Endothelial cell of umbilical vein (primary cell): ENCODE measurements around the gene SH3RF3. TPM values are rescaled to one million over a fixed set of nuclear protein-coding genes. Genes with fewer than 3 reads are reported as not detected.

Experiments
- BruUV-seq: library from RNA; stranded (reverse); fragments of 400-500 nt; replicated peaks from 2 replicates; lab custom pipeline; 2021; lab: Mats Ljungman, UMichigan
- CTCF ChIA-PET: fragments of 300-600, 350-600 bp; sonication (Branson Sonifier 250); formaldehyde crosslinking; loops from one replicate; lab custom pipeline; 2021; ENCODE audit warnings: antibody characterized with exemption, inconsistent platforms; lab: Charles Lee
- POLR2A ChIA-PET: fragments of 300-600, 350-600 bp; sonication (Branson Sonifier 250); formaldehyde crosslinking; loops from one replicate; lab custom pipeline; 2021; ENCODE audit warnings: antibody characterized with exemption, inconsistent platforms; lab: Charles Lee
- DNase-seq: peaks from one replicate; pipeline ENCODE4 v3.0.0-alpha.2; 2011; ENCODE audit warnings: low read depth, low spot score
- FAIRE-seq: peaks from 2 replicates; lab custom pipeline; 2011; peaks lifted over from hg19 to GRCh38; lab: Jason Lieb, UNC
- H2AFZ ChIP-seq: 2 replicates; pipeline ENCODE4 v1.6.0; 2012; ENCODE audit warnings: low read depth, low read length, control low read depth, inconsistent platforms
- H3K27ac ChIP-seq: 2 replicates; pipeline ENCODE4 v1.5.1; 2011; ENCODE audit warnings: low read depth, mild to moderate bottlenecking, control low read depth, low read length, moderate library complexity; ENCODE audit not compliant: insufficient read depth
- H3K27me3 ChIP-seq, 2 experiments: 2 replicates each; pipeline versions ENCODE4 v1.6.0 to v1.6.1; 2011; ENCODE audit warnings: low read length in 2 of 2, mixed read lengths in 1 of 2; ENCODE audit not compliant: control insufficient read depth in 2 of 2, insufficient read depth in 2 of 2
- H3K36me3 ChIP-seq, 2 experiments: 2 replicates in 1 of 2; 3 replicates in 1 of 2; pipeline ENCODE4 v1.5.1; 2011; ENCODE audit warnings: low read length in 2 of 2, mild to moderate bottlenecking in 1 of 2, moderate library complexity in 1 of 2; ENCODE audit not compliant: control insufficient read depth in 2 of 2, insufficient read depth in 2 of 2; ENCODE audit errors: extremely low read depth in 1 of 2
- H3K4me1 ChIP-seq: 3 replicates; pipeline ENCODE4 v1.5.1; 2011; ENCODE audit warnings: mild to moderate bottlenecking, low read length; ENCODE audit not compliant: control insufficient read depth, insufficient read depth; ENCODE audit errors: extremely low read depth
- H3K4me2 ChIP-seq: 2 replicates; pipeline ENCODE4 v1.6.1; 2011; ENCODE audit warnings: low read length, control low read depth, mixed read lengths; ENCODE audit not compliant: insufficient read depth
- H3K4me3 ChIP-seq, 3 experiments: fragments of 200-600 bp in 1 of 3; sonication (generic), shearing (Covaris generic) in 1 of 3; replicated peaks in 1 of 3; 2 replicates each; pipeline ENCODE4 v1.5.1; 2011 to 2016; ENCODE audit warnings: control low read depth in 3 of 3, low read length in 3 of 3, mild to moderate bottlenecking in 2 of 3, inconsistent platforms in 1 of 3, low read depth in 1 of 3, moderate library complexity in 1 of 3; ENCODE audit not compliant: insufficient read depth in 1 of 3
- H3K79me2 ChIP-seq: 2 replicates; pipeline ENCODE4 v1.6.0; 2012; ENCODE audit warnings: low read length, inconsistent platforms; ENCODE audit not compliant: control insufficient read depth, insufficient read depth
- H3K9ac ChIP-seq: replicated peaks from 2 replicates; pipeline ENCODE3; 2011; ENCODE audit warnings: low read length, control low read depth; ENCODE audit not compliant: insufficient read depth; ENCODE audit errors: extremely low read depth
- H3K9me1 ChIP-seq: replicated peaks from 3 replicates; pipeline ENCODE4 v1.6.0; 2011; ENCODE audit warnings: mild to moderate bottlenecking, low read length; ENCODE audit not compliant: control insufficient read depth, insufficient read depth; ENCODE audit errors: extremely low read depth
- H3K9me3 ChIP-seq: replicated peaks from 2 replicates; pipeline ENCODE4 v1.5.1; 2012; ENCODE audit warnings: low read length, inconsistent platforms; ENCODE audit not compliant: control insufficient read depth, insufficient read depth
- H4K20me1 ChIP-seq: replicated peaks from 2 replicates; pipeline ENCODE3; 2011; ENCODE audit warnings: mild to moderate bottlenecking, low read length; ENCODE audit not compliant: control insufficient read depth, insufficient read depth; ENCODE audit errors: extremely low read depth
- CTCF ChIP-seq, 2 donors: IDR thresholded peaks; 1 replicate in 1 of 2; 2 replicates in 1 of 2; pipeline ENCODE4 v1.5.1; 2011; ENCODE audit warnings: low read length in 2 of 2, mild to moderate bottlenecking in 2 of 2, moderate library complexity in 2 of 2, control low read depth in 1 of 2, inconsistent platforms in 1 of 2, low read depth in 1 of 2; ENCODE audit not compliant: insufficient read depth in 1 of 2; ENCODE audit errors: extremely low read depth in 1 of 2
- EZH2 ChIP-seq: IDR thresholded peaks from 2 replicates; pipeline ENCODE4 v1.6.1; 2012; ENCODE audit warnings: borderline replicate concordance, low read depth, mild to moderate bottlenecking, moderate library complexity, low read length, inconsistent platforms; ENCODE audit not compliant: severe bottlenecking
- FOS ChIP-seq: IDR thresholded peaks from 2 replicates; pipeline ENCODE4 v1.6.1; 2011; ENCODE audit warnings: mild to moderate bottlenecking, low read length, moderate library complexity, borderline replicate concordance; ENCODE audit not compliant: insufficient read depth
- GATA2 ChIP-seq: IDR thresholded peaks from 2 replicates; pipeline ENCODE4 v1.7.0; 2011; ENCODE audit warnings: low read depth, mild to moderate bottlenecking, moderate library complexity, mixed read lengths, low read length; ENCODE audit not compliant: insufficient read length, insufficient read depth
- JUN ChIP-seq: IDR thresholded peaks from 2 replicates; pipeline ENCODE4 v1.6.1; 2011; ENCODE audit warnings: borderline replicate concordance, low read depth; ENCODE audit not compliant: insufficient read length, insufficient read depth
- MAX ChIP-seq: IDR thresholded peaks from 2 replicates; pipeline ENCODE4 v1.6.1; 2011; ENCODE audit not compliant: insufficient read depth, insufficient read length
- MYC ChIP-seq: IDR thresholded peaks from one replicate; pipeline ENCODE4 v1.6.1; 2011; ENCODE audit warnings: mild to moderate bottlenecking, low read depth, low read length
- POLR2A ChIP-seq: IDR thresholded peaks from 2 replicates; pipeline ENCODE4 v1.6.1; 2012; ENCODE audit warnings: low read depth, mild to moderate bottlenecking, control low read depth, low read length
- POLR2AphosphoS5 ChIP-seq: IDR thresholded peaks from 2 replicates; pipeline ENCODE4 v1.6.1; 2012; ENCODE audit warnings: low read depth, mild to moderate bottlenecking, control low read depth, low read length, moderate library complexity; ENCODE audit not compliant: insufficient read depth
- dilution Hi-C: fragments of 300-500 bp; cut with MboI; formaldehyde crosslinking; loops from one replicate; pipeline ENCODE4 v1.15.0; 2019; ENCODE audit warnings: low sequenced_read_pairs; ENCODE audit not compliant: extremely low pct_ligation_motif_present
- intact Hi-C: fragments of 100-400 bp; cut with micrococcal nuclease; formaldehyde crosslinking; loops from one replicate; pipeline ENCODE4 v1.10.0; 2022
- polyA plus RNA-seq, 4 experiments: library from polyadenylated mRNA; depleted of rRNA in 3 of 4; stranded (reverse) in 3 of 4; unstranded in 1 of 4; fragments of >200 nt; gene quantifications; 2 replicates each; pipeline versions ENCODE4 v1.2.1 to v1.2.3, GENCODE V29; 2011 to 2012; ENCODE audit warnings: missing spikeins in 1 of 4
- total RNA-seq: library from RNA; stranded (reverse); gene quantifications from 2 replicates; pipeline ENCODE4 v1.2.3, GENCODE V29; 2021

SH3RF3 gene
- total and polyA plus RNA-seq, 2 donors (not counting 3 experiments of a cell fraction or from before 2014, with no cell fraction given), result 3.8 to 14.7 TPM

- H3K9ac ChIP-seq, result no peak overlapping the region
- H3K4me2 ChIP-seq, result no peak overlapping the region
- DNase-seq (no peak), FAIRE-seq (no peak)
- no peaks in the 10 kb centered on the region for H3K79me2 ChIP-seq
- no peaks in the 10 kb centered on the region for H3K9me3 ChIP-seq
- no peaks in the 10 kb centered on the region for H3K4me1 ChIP-seq
- no peaks in the 10 kb centered on the region for H3K36me3 ChIP-seq
- no peak overlapping the region for H3K4me3 ChIP-seq
- H3K27me3 ChIP-seq, result no peaks in the 10 kb centered on the region
- no peak overlapping the region for H3K27ac ChIP-seq
- POLR2A ChIA-PET, result no interaction called here
- H3K9me1 ChIP-seq, result no peaks in the 10 kb centered on the region
- H2AFZ ChIP-seq, result no peak overlapping the region
- TF ChIP-seq POLR2AphosphoS5 (no peak), GATA2 (no peak), MAX (no peak), JUN (no peak), EZH2 (no peak), FOS (no peak), MYC (no peak), POLR2A (no peak), CTCF (IDR thresholded peaks at IDR 0.05; ENCODE audit: extremely low read depth in 1 of 2, insufficient read depth in 1 of 2, low read depth in 1 of 2, low read length in 2 of 2) (no peak)
- dilution Hi-C loops, result no loop called here
- H4K20me1 ChIP-seq, result no peaks in the 10 kb centered on the region
- CTCF ChIA-PET, result interaction anchor here (1.3 to 7.7 kb wide), 6 partner anchors 10 to 378 kb away, joined by 3 to 163 read pairs (median 4); partner anchors contain the start of gene SH3RF3
- no TSS peak for BruUV-seq
- intact Hi-C loops, result no loop called here
Measured at GRCh38 chr2:109507217-109507616, 378.2 kb downstream of the SH3RF3 start.
